GM18508 (cell line): ENCODE measurements around the gene IRF2BPL.

Experiments
- ATAC-seq: cut with Tn5 transposase; IDR thresholded peaks from one replicate; pipeline ENCODE4 v1.9.1; 2021; ENCODE audit warnings: moderate number of reproducible peaks; ENCODE audit not compliant: insufficient read depth, unreplicated experiment

Gene IRF2BPL

DNA sequence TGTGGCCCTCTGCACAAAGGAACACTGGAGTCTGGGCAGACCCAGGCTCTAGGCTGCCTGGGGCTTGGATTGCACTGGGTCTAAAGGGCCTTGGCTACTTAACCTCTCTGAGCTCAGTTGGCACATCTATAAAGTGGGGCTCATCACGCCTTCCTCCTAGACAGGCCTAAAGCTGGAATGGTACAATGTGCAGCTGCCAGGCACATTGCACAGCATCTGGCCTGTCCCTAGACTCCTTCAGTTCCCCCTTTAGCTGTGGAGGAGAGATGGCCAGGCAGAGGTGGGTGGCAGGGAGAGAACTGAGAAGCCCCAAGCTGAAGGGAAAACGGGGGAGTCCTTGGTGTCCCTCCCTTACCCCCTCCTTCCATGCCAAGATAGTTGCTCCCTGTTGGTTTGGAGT lies 10.8 kb downstream of the IRF2BPL start:
- ATAC-seq = no peak

DNA sequence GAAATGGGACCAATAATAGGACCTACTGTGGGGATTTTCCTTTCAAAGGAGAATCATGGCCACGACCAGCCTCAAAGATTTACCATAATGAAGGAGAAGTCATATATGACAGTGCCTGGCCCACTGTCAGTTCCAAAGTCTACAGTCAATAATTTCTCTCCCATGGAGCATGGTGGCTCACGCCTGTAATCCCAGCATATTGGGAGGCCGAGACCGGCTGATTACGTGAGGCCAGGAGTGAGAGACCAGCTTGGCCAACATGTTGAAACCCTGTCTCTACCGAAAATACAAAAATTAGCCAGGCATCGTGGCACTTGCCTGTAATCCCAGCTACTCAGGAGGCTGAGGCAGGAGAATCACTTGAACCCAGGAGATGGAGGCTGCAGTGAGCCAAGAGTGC lies 13.8 kb downstream of the IRF2BPL start:
- no peak for ATAC-seq

DNA sequence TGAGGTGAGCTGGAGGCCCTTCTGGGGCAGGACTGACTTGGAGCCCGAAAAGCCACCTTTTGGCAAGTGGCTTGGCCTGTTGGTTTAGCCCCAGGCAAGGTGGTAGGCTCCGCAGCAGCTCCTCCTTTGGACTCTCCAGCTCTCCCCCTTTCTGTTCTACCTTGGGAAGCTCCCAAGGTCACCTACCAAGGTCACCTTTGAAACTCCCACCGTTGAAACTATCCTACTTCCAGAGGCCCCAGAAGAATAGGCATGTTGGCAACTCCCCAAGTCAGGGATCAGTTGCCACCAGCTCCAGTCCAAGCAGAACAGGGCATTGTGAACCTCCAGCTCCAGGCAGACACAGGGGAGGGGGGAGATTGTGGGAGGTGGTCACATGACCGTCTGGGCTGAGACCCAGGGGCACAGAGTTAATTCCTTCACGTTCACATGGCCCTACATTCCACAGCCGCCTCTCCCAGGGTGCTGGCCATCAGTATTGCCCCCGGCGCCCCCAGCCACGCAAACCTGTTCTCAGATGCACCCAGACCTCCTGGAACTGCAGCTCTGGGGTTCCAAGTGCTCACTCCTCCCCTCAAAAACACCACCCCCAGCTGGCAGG lies 14.4 kb downstream of the IRF2BPL start:
- no peak for ATAC-seq

DNA sequence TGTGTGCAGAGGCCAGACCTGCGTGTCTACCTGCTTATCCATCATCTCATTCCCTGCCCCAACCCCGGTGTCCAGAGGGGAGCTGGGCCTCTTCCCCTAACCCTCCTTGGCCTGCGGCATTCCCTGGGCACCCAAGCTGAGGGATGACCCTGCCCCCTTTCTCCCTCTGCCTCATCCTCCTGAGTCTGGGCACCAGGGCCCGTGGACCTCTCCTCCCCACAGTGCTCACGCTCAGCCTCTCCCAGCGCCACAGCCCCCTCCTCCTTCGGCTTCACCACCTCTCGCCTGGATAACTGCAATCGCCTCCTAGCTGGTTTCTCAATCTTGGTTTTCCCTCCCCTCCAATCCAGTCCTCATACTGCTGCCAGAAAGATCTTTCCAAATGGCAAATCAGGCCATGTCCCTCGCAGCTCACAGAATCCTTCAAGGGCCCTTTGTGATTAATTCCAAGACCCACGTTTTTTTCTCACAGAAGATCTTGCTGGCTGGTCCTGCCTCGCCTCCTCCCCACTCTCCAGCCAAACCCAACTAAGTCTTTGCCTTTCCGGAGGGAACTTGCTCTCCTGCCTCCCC lies 16.2 kb downstream of the IRF2BPL start:
- no peak for ATAC-seq

DNA sequence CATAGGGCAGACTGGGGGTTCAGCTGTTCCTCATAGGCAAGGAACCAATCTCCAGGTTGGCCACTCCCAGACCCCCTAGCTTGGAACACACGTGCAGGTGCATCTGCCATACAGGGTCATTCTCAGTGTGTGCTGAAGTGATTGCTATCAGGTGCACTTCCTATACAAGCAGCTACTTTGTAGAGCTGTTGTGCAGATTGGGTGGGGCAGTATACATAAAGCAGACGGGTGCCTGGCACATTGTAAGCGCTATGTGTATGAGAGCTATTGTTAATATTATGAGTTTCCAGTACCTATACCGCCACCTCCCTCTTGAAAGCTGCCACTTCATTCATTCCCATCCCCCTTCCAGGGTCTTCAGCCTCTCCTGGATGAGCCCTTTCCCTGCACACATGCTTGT lies 17.3 kb downstream of the IRF2BPL start:
- no peak for ATAC-seq

DNA sequence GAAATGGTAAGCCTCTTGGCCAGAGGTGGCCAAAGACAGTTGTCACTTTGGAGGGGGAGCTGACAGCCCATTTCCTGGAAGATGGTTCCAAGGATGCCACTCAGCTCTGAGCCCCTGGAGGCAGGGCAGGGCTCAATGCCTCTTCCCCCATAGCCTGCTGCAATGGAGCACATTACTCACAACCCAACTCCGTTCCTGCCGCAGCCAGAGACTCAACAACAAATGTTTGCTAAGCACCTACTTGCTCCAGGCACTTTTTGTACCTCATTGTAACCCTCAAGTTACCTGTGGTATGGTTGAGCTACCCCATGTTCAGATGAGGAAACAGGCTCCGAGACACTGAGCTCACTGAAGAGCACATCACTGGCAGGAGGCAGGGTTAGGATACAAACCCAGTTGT lies 19.5 kb downstream of the IRF2BPL start:
- ATAC-seq = no peak

DNA sequence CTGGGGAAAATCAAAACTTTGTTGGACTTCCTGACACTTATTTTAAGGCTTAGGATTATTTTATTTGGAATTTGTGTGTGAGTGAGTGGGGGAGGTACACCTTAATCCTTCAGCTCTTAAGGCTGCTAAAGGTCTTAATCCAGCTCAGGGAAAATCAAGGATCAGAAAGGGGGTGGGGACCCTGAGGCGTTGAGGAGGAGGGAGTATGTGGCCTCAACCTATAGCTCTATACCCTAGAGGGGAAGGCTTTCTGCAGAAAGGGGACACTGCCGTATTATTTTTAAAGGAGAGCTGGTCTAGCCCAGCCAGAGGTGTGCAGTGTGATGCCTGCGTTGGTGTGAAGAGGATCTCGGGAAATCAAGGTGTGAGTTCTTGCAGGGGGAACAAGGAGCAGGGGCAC lies 20.0 kb downstream of the IRF2BPL start:
- ATAC-seq = no peak

DNA sequence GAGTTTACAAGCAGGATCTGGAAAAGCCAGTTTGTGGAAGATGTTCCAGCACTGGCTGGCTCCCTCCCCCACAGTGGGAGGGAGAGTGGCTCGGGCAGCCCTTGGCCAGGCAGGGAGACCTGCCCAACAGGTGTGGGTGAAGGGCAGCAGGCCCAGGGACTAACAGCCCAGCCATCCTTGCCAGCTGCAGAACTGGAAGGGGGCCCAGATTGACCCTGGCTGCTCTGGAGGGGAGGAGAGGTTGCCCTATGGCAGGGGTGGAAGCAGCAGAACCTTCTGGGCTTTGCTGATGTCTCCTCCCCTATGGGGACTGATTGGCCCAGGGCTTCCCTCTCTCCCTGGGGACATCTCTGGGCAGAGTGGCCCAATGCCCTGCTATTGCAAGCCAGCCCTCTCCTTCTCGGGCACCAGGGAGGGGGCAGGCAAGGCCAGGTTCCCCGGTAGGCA lies 20.5 kb downstream of the IRF2BPL start:
- ATAC-seq = no peak

DNA sequence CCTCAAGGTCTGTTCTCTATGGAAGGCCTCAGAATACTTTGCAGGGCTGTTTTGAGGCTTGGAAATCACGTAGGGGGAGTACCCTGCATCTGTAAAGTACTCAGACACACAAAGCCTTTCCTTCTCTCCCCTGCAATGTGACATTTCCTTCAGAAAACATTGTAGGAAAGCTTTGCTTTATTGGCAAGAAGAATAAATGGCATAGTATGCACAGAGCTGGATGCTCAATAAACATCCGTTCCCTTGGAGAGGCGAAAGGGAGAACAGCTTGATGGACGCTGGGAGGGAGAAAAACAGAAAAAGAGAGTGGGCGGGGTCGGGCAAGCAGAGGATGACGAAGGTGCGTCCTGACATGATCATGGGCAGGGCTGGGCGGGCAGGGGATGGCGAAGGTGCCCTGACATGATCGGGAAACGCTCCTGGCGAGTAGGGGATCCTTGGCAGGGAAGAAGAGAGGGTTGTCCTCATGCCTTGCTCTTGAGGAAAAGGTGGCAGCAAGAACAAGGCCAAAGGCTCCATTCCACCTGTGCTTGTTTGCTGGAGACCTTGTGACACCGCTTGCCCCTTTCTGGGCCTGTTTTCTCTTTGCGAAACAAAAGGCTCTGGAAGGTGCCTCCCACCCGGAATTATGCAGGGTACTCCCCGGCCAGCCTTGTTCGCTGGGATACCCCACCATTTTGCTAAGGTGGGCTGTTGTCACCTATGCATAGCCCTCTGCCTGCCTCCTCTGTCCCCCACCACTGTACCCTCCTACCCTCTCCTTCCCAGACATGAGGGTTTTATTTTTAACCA lies 21.1 kb downstream of the IRF2BPL start:
- ATAC-seq = no peak

DNA sequence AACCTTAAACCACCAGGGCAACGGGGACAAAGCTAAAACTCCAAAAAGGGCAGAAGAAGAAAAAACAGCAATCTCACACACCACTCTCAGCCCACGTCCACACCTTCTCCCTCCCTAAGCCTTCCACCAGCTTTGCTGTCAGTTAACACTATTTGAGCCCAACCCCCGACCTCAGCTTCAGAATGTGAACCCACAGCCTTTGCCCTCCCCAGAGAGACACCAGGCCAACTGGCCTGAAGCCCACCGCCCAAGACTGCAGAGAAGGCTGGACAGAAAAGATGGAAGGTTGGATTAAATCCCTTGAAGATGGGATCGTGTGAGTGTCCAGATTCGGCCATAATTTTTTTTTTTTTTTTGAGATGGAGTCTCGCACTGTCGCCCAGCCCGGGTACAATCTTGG lies 22.4 kb downstream of the IRF2BPL start:
- no peak for ATAC-seq

DNA sequence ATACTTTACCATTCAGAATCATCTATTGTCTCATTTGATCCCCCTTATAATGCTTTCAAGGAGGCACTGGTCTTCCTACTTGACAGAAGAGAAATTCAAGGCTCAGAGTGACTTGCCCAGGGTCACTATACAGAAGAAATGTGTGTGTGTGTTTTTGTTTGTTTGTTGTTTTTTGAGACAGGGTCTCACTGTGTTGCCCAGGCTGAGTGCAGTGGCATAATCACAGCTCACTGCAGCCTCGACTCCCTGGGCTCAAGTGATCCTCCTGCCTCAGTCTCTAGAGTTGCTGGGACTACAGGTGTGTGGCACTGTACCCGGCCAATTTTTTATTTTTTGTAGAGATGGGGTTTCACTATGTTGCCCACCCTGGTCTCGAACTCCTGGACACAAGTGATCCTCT lies 22.9 kb downstream of the IRF2BPL start:
- no peak for ATAC-seq

DNA sequence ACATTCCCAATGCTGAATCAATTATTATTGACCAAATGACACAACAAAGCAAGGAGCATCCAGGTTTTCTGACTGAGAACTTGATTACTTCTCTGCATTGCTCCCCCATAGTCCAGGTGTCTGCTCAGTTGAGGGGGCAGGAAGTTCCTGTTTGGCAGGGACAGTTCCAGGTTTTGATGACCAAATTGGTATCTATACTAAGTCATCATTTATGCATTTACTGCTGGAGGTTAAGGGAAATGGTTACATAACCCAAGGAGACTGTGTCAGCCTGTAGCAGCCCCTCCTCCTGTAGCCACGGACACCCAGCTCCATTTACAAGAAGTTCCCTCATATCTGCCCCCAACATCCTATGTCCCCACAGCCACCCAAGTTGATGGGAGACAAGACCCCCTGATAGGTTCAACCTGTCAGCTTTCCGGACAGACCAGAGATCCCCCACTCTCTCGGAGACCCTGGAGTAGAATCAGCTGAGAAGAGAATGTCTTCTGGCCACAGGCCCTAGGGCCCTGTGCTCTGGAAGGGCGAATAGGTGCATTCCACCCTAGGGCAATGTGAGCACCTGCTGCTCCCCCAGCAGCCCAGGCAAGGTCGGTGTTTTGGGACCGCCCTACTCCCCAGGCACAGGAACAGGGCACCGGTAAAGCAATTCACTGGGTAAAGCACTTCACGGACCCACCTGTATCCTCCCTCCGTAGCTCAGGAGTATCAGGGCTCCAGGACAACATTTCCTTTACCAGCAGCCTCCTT lies 23.6 kb downstream of the IRF2BPL start:
- ATAC-seq = no peak

DNA sequence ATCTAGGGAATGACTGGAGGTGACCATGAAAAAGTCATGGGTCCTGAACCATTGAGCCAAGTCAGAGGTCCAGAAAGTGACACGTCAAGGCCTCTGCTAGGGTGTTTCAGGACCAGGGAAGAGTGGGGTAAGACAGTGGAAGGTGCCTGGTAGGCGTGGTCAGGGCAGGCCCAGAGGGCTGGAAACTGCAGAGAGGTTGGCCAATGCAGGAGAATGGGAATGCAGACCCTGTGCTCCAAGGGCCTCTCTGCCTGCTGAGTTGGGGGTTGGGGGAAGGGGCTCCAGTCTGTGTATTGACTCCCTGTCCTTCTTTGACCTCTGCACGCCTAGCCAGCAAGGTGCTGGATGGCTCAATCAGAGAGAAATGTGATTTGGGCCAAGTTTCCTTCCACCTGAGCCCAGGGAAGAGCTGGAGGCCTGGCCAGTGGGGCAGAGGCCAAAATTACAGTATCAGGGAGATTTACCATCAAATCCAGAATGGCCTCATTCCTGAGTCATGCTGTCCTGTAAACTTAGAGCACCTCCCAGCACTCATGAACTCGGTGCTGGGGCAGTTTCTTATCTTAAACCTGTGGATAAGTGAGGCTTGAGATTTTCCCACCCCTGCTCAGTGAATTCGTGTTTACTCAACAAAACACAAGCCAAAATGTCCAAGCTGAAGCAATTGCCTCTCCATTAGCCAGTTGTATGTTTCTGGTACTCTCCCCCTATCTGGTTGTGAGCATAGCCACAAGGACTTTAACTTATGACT lies 24.4 kb downstream of the IRF2BPL start:
- no peak for ATAC-seq

DNA sequence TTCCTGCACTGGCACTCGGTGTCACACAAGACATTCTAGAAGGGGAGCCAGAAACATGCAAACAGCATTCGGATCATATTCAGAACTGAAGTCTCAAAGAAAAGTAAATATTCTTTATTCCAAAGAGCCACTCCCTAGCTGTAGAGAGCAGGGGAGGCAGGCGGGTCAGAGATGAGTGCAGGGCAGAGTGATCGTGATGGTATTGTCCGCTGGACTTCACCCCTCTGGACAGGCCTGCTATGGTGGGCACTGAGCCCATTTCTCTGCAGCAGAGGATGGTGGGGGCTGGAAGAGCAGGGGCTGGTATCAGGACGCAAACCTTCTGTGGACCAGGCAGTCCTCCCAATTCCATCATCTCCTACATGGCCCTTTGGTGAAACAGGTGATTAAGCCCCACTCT lies 25.6 kb downstream of the IRF2BPL start:
- no peak for ATAC-seq

DNA sequence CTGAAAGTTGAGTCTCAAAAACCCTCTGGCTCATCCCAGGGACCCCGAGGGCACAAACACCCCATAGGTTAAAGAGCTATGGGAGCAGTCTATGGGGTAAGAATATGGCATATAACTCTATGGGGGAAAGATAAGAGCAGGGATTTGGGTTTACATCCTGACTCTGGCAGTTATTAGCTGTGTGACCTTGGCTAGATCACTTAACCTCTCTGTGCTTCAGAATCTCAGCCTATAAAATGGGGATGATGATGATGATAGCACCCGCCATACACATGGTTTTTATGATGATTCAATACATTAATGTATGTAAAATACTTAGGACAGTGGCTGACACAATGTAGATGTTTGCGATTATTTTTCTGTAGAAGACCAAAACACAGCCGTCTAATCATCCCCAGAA lies 26.2 kb downstream of the IRF2BPL start:
- ATAC-seq = no peak

DNA sequence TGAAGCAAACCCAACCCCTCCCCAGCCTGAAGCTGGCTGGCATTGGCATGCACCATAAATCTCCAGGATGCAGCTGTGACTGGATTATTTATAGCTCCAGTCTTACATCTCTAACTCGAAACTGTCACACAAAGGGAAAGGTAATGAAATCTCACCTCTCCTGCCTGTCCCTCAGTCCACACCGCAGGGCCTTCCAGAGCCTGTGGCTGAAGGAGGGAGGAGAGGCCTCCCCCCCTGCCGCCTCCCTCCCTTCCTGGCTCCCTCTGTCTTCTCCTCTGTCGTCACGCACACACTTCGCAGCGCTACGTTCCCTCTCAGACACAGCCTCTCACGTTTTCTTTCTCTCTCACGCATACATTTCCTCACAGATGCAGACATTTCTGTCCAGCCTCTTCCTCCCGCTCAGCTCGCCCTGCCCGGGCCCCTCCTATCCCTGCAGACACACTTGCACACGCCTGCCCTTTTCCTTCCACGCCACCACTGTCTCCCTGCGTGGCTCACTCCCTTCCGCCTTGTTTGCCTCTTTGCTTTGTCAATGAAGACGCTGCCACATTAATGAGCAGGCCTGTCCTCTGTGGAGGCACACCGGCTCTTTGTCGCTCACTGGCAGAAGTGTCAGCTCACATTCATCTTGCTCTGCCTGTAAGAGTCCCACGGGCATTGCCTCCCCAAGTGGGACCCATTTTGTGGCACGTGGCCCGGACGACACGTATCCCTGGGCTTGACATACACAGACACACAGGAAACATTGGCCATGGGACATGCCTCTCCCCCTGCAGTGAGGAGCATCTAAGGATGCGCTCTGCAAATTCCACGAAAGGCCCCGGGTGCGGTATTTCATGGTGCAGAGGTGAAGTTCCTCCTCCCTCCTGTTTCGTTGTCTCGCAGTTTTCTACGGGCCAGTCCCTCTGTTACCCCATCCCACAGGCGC lies 27.9 kb downstream of the IRF2BPL start:
- no peak for ATAC-seq

DNA sequence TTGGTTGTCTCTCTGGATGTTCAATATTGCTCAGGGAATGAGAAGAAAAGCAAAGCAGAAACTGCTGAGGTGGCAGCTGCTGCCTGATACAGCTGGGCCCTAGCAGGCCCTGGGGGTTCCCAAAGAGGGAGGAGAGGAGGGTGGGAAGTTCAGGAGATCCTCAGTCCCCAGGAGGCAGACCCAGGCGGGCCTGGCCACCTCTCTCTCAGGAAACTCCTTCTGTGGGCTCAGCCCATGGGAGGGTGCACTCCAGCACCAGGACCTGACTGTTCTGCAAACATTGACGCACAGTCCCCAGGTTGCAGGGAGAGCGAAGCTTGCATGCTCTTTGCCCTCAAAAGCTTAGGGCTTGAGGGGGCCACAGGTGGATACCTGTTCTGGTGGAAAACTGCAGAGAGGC lies 29.6 kb downstream of the IRF2BPL start:
- no peak for ATAC-seq

DNA sequence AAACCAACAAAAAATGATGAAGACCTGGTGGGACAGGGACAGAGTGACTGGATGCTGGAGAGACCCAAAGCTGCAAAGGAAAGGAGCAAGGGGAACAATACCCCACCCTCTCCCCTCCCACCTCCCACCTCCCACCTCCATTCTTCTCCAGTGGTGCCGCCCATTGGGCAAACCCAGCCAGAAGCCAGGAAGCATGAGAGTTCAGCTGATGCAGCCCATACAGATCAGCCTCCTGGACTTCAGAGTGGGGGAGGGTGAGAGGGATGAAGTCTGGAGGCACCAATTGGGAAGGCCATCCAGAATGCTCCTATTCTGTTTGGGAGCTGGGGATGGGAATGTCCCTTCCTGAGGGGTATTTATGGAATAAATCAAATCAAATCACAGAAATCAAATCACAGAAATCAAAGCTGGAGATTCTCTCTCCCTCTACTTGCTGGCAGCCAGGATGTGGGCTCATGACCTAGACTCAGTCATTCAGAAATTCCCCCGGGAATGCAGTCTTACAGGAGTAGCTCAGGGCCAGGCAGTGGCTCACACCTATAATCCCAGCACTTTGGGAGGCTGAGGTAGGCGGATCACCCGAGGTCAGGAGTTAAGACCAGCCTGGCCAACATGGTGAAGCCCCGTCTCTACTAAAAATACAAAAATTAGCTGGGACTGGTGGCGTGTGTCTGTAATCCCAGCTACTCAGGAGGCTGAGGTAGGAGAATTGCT lies 31.1 kb downstream of the IRF2BPL start:
- ATAC-seq = no peak
